Measurements from ENCODE around the gene RELA. TPM values are rescaled to one million over a fixed set of nuclear protein-coding genes. Genes with fewer than 3 reads are reported as not detected.
A peak's percentile ranks its signal among the peaks of the same experiment; 100 is the strongest.

RELA gene
- total RNA-seq, 2 donors from 2014 or later = 116 to 121 TPM

DNA sequence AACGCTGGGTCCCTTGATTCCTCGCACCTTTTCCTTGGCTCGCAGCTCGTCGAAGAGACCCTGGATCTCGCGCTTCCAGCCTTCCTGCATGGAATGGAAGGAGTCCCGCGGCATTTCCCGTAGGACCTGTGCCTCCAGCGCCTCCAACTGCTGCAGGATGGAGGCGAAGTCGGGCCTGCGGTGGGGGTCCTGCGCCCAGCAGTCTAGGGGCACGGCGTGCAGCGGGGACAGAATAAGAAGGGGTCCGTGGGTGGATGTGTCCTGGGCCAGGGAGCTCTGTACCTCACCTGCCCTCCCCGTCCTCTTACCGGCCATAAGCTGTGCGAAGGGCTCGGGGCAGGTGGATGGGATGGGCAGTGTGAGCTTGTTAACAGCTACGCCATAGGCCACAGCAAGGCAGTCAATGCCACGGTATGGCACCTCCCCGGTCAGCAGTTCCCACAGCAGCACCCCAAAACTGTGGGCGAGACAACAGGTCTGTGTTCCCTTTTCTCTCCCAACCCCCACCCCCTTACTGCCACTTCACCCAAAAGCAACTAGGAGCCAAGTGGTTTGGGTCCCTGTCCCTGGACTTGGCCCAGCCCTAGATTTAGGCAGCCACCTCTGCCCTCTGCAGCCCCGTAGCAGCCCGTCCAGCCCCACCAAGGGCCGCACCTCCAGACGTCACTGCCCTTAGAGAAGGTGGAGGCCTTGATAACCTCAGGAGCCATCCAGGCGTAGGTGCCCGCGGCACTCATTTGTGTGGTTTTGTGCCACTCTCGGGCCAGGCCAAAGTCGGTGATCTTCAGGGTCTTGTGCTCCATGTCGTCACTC, 54.9 kb downstream of the RELA start:
- Mint-ChIP-seq H3K4me1 (ENCODE audit: low read depth) (peaks cover 31% of the 10 kb centered on the region), H3K27me3 (ENCODE audit: low read depth) (no peaks in the 10 kb centered on the region), H3K36me3 (ENCODE audit: insufficient read depth in 2 of 2) (peaks cover 0 to 12% of the 10 kb centered on the region in 2 donors), H3K4me3 (no peak overlapping the region), H3K27ac (no peak overlapping the region), H3K9me3 (no peaks in the 10 kb centered on the region)
- DNase-seq = no peak
- ATAC-seq (replicated peaks in 1 of 2) = no peak

DNA sequence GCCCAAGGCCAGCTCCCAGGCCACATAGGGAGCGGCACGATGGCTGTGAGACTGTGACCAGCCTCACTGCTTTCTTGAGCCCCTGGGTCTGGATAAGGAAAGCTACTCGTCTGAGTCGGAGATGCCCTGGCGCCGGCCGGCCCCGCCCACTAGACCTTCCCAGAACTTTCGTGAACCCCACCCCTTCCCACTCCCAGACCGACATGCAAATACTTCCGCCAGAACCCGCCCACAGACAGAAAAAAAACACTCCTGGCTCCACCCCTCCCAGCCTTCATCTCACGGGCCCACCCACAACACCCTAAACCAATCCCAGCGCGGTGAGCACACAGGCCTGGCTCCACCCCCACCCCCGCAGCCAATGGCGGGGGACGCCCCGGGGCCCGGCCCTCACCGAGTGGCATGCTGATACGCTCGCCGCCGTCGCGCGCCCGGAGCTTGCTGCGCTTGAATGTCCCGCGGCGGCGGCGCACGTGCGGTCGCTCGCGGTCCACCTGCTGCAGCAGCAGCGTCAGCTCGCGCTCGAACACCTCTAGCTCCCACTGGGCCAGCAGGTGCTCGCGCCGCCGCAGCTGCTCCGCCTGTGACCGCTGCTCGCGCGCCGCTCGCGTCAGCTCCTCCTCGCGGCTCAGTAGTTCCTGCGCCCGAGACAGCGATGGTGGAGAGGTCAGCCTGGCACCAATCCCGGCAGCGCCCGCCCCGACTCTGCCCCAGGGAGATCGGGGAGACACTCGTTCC, 55.7 kb downstream of the RELA start:
- peaks cover 0 to 7% of the 10 kb centered on the region in 2 donors for H3K36me3 Mint-ChIP-seq (ENCODE audit: insufficient read depth in 2 of 2)
- no peak overlapping the region for H3K4me3 Mint-ChIP-seq
- no peak for DNase-seq
- no peaks in the 10 kb centered on the region for H3K9me3 Mint-ChIP-seq
- peak; percentile 52 to 54 for ATAC-seq (replicated peaks in 1 of 2)
- no peak overlapping the region for H3K27ac Mint-ChIP-seq
- H3K4me1 Mint-ChIP-seq (ENCODE audit: low read depth) = peaks cover 24% of the 10 kb centered on the region
- no peaks in the 10 kb centered on the region for H3K27me3 Mint-ChIP-seq (ENCODE audit: low read depth)

DNA sequence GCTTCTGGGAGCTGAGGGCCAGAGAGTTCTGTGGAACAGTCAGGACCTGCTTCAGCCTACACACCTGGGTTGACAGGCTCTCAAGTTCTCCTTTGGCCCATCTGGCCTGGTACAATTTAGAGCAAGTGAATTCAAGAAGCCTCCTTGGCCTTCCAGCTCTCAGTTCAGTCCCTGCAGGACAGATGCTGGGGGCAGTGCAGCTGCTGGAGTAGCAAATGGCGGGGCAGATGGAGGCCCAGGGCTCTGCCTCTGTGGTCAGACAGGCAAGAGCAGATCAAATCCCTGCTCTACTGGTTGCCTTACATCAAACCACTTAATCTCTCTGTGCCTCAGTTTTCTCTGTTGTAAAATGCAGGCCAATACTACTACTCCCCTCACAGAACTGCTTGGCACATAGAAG, 58.5 kb downstream of the RELA start:
- H3K27me3 Mint-ChIP-seq (ENCODE audit: low read depth) = no peaks in the 10 kb centered on the region

More for the DNA sequence above, 58.5 kb downstream of the RELA start:
- no peaks in the 10 kb centered on the region for H3K9me3 Mint-ChIP-seq
- DNase-seq (no peak), ATAC-seq (replicated peaks in 1 of 2) (no peak)
- no peak overlapping the region for H3K4me3 Mint-ChIP-seq
- peaks cover 0 to 6% of the 10 kb centered on the region in 2 donors for H3K36me3 Mint-ChIP-seq (ENCODE audit: insufficient read depth in 2 of 2)
- no peaks in the 10 kb centered on the region for H3K4me1 Mint-ChIP-seq (ENCODE audit: low read depth)
- H3K27ac Mint-ChIP-seq = no peak overlapping the region

Other genes with a start within 250 kb of the RELA start
- gene NEAT1, start 240.1 kb downstream of the RELA start, total RNA-seq = 1,000 to 10,000 TPM in 1 of 2 donors, 100 to 1,000 TPM in 1; 678 to 1,151 TPM
- over 10,000 TPM in 1 of 2 donors, 1,000 to 10,000 TPM in 1; 8,391 to 13,279 TPM for gene MALAT1, start 163.9 kb downstream of the RELA start, total RNA-seq
- 10 to 100 TPM; 77.9 to 83.4 TPM for gene SCYL1, start 137.8 kb downstream of the RELA start, total RNA-seq
- 100 to 1,000 TPM; 106 TPM for gene LTBP3, start 104.6 kb downstream of the RELA start, total RNA-seq
- 10 to 100 TPM; 23.5 to 25.1 TPM for gene ZNRD2, start 92.4 kb downstream of the RELA start, total RNA-seq
- 10 to 100 TPM; 21.4 to 26.7 TPM for gene FAM89B, start 90.4 kb downstream of the RELA start, total RNA-seq
- gene EHBP1L1, start 86.9 kb downstream of the RELA start, total RNA-seq = 100 to 1,000 TPM in 1 of 2 donors, 10 to 100 TPM in 1; 93.9 to 113 TPM
- under 1 TPM; 0.34 to 0.39 TPM for gene KCNK7, start 67.1 kb downstream of the RELA start, total RNA-seq
- gene MAP3K11, start 48.7 kb downstream of the RELA start, total RNA-seq = 10 to 100 TPM; 57.3 to 70.1 TPM
- gene PCNX3, start 47.1 kb downstream of the RELA start, total RNA-seq = 10 to 100 TPM; 45.9 TPM
- 100 to 1,000 TPM; 132 to 137 TPM for gene SIPA1, start 24.8 kb downstream of the RELA start, total RNA-seq
- 100 to 1,000 TPM in 1 of 2 donors, 10 to 100 TPM in 1; 86.4 to 105 TPM for gene KAT5, start 49.3 kb upstream of the RELA start, total RNA-seq
- 10 to 100 TPM; 35.4 to 37.1 TPM for gene RNASEH2C, start 57.9 kb upstream of the RELA start, total RNA-seq
- gene AP5B1, start 118.1 kb upstream of the RELA start, total RNA-seq = 10 to 100 TPM; 20.0 to 22.4 TPM
- under 1 TPM in 1 of 2 donors, not detected in 1; 0.16 TPM for gene OVOL1, start 124.1 kb upstream of the RELA start, total RNA-seq
- 1 to 10 TPM; 2.2 to 4.6 TPM for gene SNX32, start 171.0 kb upstream of the RELA start, total RNA-seq
- gene CFL1, start 195.3 kb upstream of the RELA start, total RNA-seq = 100 to 1,000 TPM; 477 to 512 TPM
- 10 to 100 TPM; 80.6 to 94.8 TPM for gene MUS81, start 197.5 kb upstream of the RELA start, total RNA-seq
- gene EFEMP2, start 209.9 kb upstream of the RELA start, total RNA-seq = 10 to 100 TPM; 22.4 to 26.0 TPM
- gene CTSW, start 216.9 kb upstream of the RELA start, total RNA-seq = 10 to 100 TPM; 16.8 to 27.8 TPM
- 10 to 100 TPM; 86.4 to 91.9 TPM for gene FIBP, start 225.6 kb upstream of the RELA start, total RNA-seq
- gene CCDC85B, start 227.8 kb upstream of the RELA start, total RNA-seq = 10 to 100 TPM; 35.4 to 37.5 TPM
- 10 to 100 TPM; 11.9 to 18.8 TPM for gene FOSL1, start 237.5 kb upstream of the RELA start, total RNA-seq